NCI-H1105 (cell line): ENCODE data around the gene STEAP1B.

Source experiments
- DNase-seq: peaks from one replicate; lab custom pipeline; 2025; lab: John Stamatoyannopoulos, UW

STEAP1B gene

GRCh38 chr7:22430457-22430856, 69.5 kb downstream of the STEAP1B start:
- DNase-seq, result no peak

GRCh38 chr7:22429386-22429785, 70.6 kb downstream of the STEAP1B start:
- no peak for DNase-seq

- no peak for DNase-seq
Observed at GRCh38 chr7:22427855-22428254, 72.1 kb downstream of the STEAP1B start.

- DNase-seq, result no peak
Observed at GRCh38 chr7:22427104-22427503, 72.9 kb downstream of the STEAP1B start.

- no peak for DNase-seq
Observed at GRCh38 chr7:22426463-22427094, 73.4 kb downstream of the STEAP1B start.

GRCh38 chr7:22425361-22425760, 74.6 kb downstream of the STEAP1B start:
- DNase-seq, result no peak

GRCh38 chr7:22422831-22423615, 77.0 kb downstream of the STEAP1B start:
- DNase-seq, result no peak

GRCh38 chr7:22420973-22421635, 78.9 kb downstream of the STEAP1B start:
- DNase-seq, result peak; percentile 53

- no peak for DNase-seq
Observed at GRCh38 chr7:22420008-22420407, 80.0 kb downstream of the STEAP1B start.

- no peak for DNase-seq
Observed at GRCh38 chr7:22419488-22419887, 80.5 kb downstream of the STEAP1B start.

GRCh38 chr7:22418251-22419046, 81.5 kb downstream of the STEAP1B start:
- DNase-seq, result no peak

- no peak for DNase-seq
Observed at GRCh38 chr7:22417841-22418240, 82.1 kb downstream of the STEAP1B start.

GRCh38 chr7:22417349-22417748, 82.6 kb downstream of the STEAP1B start:
- DNase-seq, result no peak

GRCh38 chr7:22414424-22414823, 85.6 kb downstream of the STEAP1B start:
- no peak for DNase-seq

- no peak for DNase-seq
Observed at GRCh38 chr7:22413211-22413610, 86.8 kb downstream of the STEAP1B start.

GRCh38 chr7:22411977-22412693, 87.9 kb downstream of the STEAP1B start:
- no peak for DNase-seq

- no peak for DNase-seq
Observed at GRCh38 chr7:22406715-22407114, 93.3 kb downstream of the STEAP1B start.

- DNase-seq, result no peak
Observed at GRCh38 chr7:22404421-22405023, 95.5 kb downstream of the STEAP1B start.

- DNase-seq, result no peak
Observed at GRCh38 chr7:22403344-22403743, 96.6 kb downstream of the STEAP1B start.

GRCh38 chr7:22402250-22402649, 97.7 kb downstream of the STEAP1B start:
- DNase-seq, result no peak

GRCh38 chr7:22400936-22401553, 98.9 kb downstream of the STEAP1B start:
- DNase-seq, result no peak
